Uterus (tissue), 2 donors: ENCODE data around the gene CCL21.

Experiments used
- CTCF ChIP-seq, 4 experiments: fragments of 200-600 bp in 2 of 4; fragments of 450-650 bp in 2 of 4; sonication (generic) in 2 of 4; IDR thresholded peaks; one replicate each; pipeline ENCODE4 v1.5.1; 2016 to 2019; ENCODE audit warnings: antibody characterized with exemption in 4 of 4, mild to moderate bottlenecking in 2 of 4, moderate library complexity in 1 of 4
- POLR2A ChIP-seq, 2 donors: fragments of 450-650 bp; IDR thresholded peaks; one replicate each; pipeline ENCODE4 v1.6.1; 2016; ENCODE audit warnings: antibody characterized with exemption in 2 of 2, mild to moderate bottlenecking in 1 of 2, moderate library complexity in 1 of 2

GRCh38 chr9:34675869-34676268 is 34.1 kb downstream of the CCL21 start:
- TF ChIP-seq CTCF (IDR thresholded peaks at IDR 0.05) (no peak), POLR2A (IDR thresholded peaks at IDR 0.05) (no peak)
